Measurements from ENCODE around the gene XKRX.

GRCh38 chrX:100964362-100964761 is 35.6 kb upstream of the XKRX start:
- TF ChIP-seq CTCF (IDR thresholded peaks at IDR 0.05) (no peak), POLR2AphosphoS5 (IDR thresholded peaks at IDR 0.05; ENCODE audit: low read depth, low read length) (no peak), REST (IDR thresholded peaks at IDR 0.05; ENCODE audit: insufficient read depth in 1 of 2, low read depth in 2 of 2, low read length in 1 of 2) (no peak)

Data from Panc1 (cell line).